OCI-LY3 (cell line): ENCODE measurements around the gene EEF1AKMT3.

Experiments used
- CTCF ChIP-seq: fragments of 200-600, 300-600 bp; sonication (generic); IDR thresholded peaks from 2 replicates; pipeline ENCODE4 v1.5.1; 2014; ENCODE audit warnings: antibody characterized with exemption, low read length, low read depth
- EZH2phosphoT487 ChIP-seq: fragments of 200-600 bp; shearing (Covaris generic); IDR thresholded peaks from 2 replicates; pipeline ENCODE4 v1.6.1; 2018; ENCODE audit warnings: antibody characterized with exemption, mixed run types, low read depth

- TF ChIP-seq CTCF (no peak), EZH2phosphoT487 (no peak)
These were observed 8.3 kb upstream of the EEF1AKMT3 start for GRCh38 chr12:57763881-57764661.
